PC-3 (cell line): Measurements from ENCODE around the gene RPSA. TPM values are rescaled to one million over a fixed set of nuclear protein-coding genes. Genes with fewer than 3 reads are reported as not detected.

Experiments
- ATAC-seq: fragments of 200-7000 bp; cut with Tn5 transposase; 2 replicates; pipeline ENCODE4 v1.9.1; 2020; ENCODE audit warnings: mild to moderate bottlenecking, moderate library complexity
- BruUV-seq: library from RNA; stranded (reverse); fragments of 400-500 nt; replicated peaks from 2 replicates; lab custom pipeline; 2021; lab: Mats Ljungman, UMichigan
- CTCF ChIA-PET: fragments of 300-600 bp; sonication (Branson Sonifier 250); formaldehyde crosslinking; loops from one replicate; lab custom pipeline; 2022; ENCODE audit warnings: antibody characterized with exemption; lab: Charles Lee
- POLR2A ChIA-PET: fragments of 300-600 bp; sonication (Branson Sonifier 250); formaldehyde crosslinking; loops from one replicate; lab custom pipeline; 2022; ENCODE audit warnings: antibody characterized with exemption; ENCODE audit not compliant: unreplicated experiment; lab: Charles Lee
- DNase-seq: peaks from one replicate; pipeline ENCODE4 v3.0.0-alpha.2; 2015
- H2AFZ ChIP-seq: fragments of 300-600 bp; sonication (generic); 2 replicates; pipeline ENCODE4 v1.6.0; 2016; ENCODE audit warnings: antibody characterized with exemption, low read length
- H3F3A ChIP-seq: fragments of 300-600 bp; sonication (generic); one replicate; pipeline ENCODE4 v1.6.0; 2017; ENCODE audit warnings: antibody characterized with exemption, low read length, control low read depth, mild to moderate bottlenecking; ENCODE audit not compliant: unreplicated experiment
- H3K27ac ChIP-seq: fragments of 300-600 bp; sonication (generic); 2 replicates; pipeline ENCODE4 v1.5.1; 2016; ENCODE audit warnings: mild to moderate bottlenecking, low read length
- H3K27me3 ChIP-seq: fragments of 300-600 bp; sonication (generic); 2 replicates; pipeline ENCODE4 v1.6.1; 2016; ENCODE audit warnings: low read length, mixed read lengths
- H3K36me3 ChIP-seq: fragments of 300-600 bp; sonication (generic); 2 replicates; pipeline ENCODE4 v1.6.1; 2016; ENCODE audit warnings: low read depth, mixed run types, low read length, mixed read lengths
- H3K4me1 ChIP-seq: fragments of 300-600 bp; sonication (generic); 2 replicates; pipeline ENCODE4 v1.5.1; 2016; ENCODE audit warnings: low read length; ENCODE audit not compliant: insufficient read depth
- H3K4me2 ChIP-seq: fragments of 300-600 bp; sonication (generic); 2 replicates; pipeline ENCODE4 v1.6.0; 2016; ENCODE audit warnings: low read length
- H3K4me3 ChIP-seq: fragments of 300-600 bp; sonication (generic); 2 replicates; pipeline ENCODE4 v1.5.1; 2016; ENCODE audit warnings: mild to moderate bottlenecking, low read length, mixed read lengths
- H3K79me2 ChIP-seq: fragments of 300-600 bp; sonication (generic); 2 replicates; pipeline ENCODE4 v1.6.1; 2017; ENCODE audit warnings: low read length, mixed read lengths
- H3K9ac ChIP-seq: fragments of 300-600 bp; sonication (generic); 2 replicates; pipeline ENCODE4 v1.6.0; 2016; ENCODE audit warnings: mild to moderate bottlenecking, low read length
- H3K9me2 ChIP-seq: fragments of 300-600 bp; sonication (generic); replicated peaks from 2 replicates; pipeline ENCODE4 v1.6.1; 2016; ENCODE audit warnings: mixed run types, low read length, mixed read lengths
- H3K9me3 ChIP-seq: fragments of 300-600 bp; sonication (generic); 2 replicates; pipeline ENCODE4 v1.6.1; 2016; ENCODE audit warnings: low read length, mixed read lengths
- H4K20me1 ChIP-seq: fragments of 300-600 bp; sonication (generic); 2 replicates; pipeline ENCODE4 v1.6.1; 2016; ENCODE audit warnings: low read length, mixed read lengths
- CTCF ChIP-seq: fragments of 300-600 bp; sonication (generic); conservative IDR thresholded peaks from 2 replicates; pipeline ENCODE4 v1.5.1; 2017; ENCODE audit warnings: antibody characterized with exemption, low read depth, mild to moderate bottlenecking, low read length
- EZH2 ChIP-seq: fragments of 300-600 bp; sonication (generic); IDR thresholded peaks from one replicate; pipeline ENCODE4 v1.6.1; 2017; ENCODE audit warnings: antibody characterized with exemption, mild to moderate bottlenecking, low read length; ENCODE audit not compliant: unreplicated experiment
- EZH2phosphoT487 ChIP-seq: fragments of 300-600 bp; sonication (generic); IDR thresholded peaks from 2 replicates; pipeline ENCODE4 v1.6.1; 2018; ENCODE audit warnings: mild to moderate bottlenecking, antibody characterized with exemption, low read length, borderline replicate concordance
- intact Hi-C: fragments of 100-400 bp; cut with micrococcal nuclease; formaldehyde crosslinking; loops from 2 replicates; pipeline ENCODE4 v1.9.0; 2023
- total RNA-seq: library from RNA; depleted of rRNA; stranded (reverse); fragments of >200 nt; gene quantifications from 2 replicates; pipeline ENCODE4 v1.2.3, GENCODE V29; 2014

Gene RPSA
- total RNA-seq, 1 experiment from 2014 or later, result 2,722 TPM

GRCh38 chr3:39419742-39420315 lies 13.3 kb downstream of the RPSA start:
- Histone ChIP-seq H3K9ac (no peak overlapping the region), H3K27me3 (no peaks in the 10 kb centered on the region), H3K4me1 (no peaks in the 10 kb centered on the region), H3K4me3 (no peak overlapping the region), H3K27ac (no peak overlapping the region), H3K79me2 (no peaks in the 10 kb centered on the region), H4K20me1 (no peaks in the 10 kb centered on the region), H3K4me2 (no peak overlapping the region), H3K9me2 (no peaks in the 10 kb centered on the region), H3K9me3 (no peaks in the 10 kb centered on the region), H3F3A (peaks cover 3% of the 10 kb centered on the region), H3K36me3 (no peaks in the 10 kb centered on the region), H2AFZ (no peak overlapping the region)
- no TSS peak for BruUV-seq
- intact Hi-C loops, result loop anchor here (10.0 kb wide), 1 partner anchor 895 kb away; no protein-coding TSS in a partner anchor
- no peak for DNase-seq
- POLR2A ChIA-PET, result no interaction called here
- ATAC-seq, result no peak
- TF ChIP-seq EZH2phosphoT487 (no peak), EZH2 (no peak), CTCF (no peak)
- CTCF ChIA-PET, result no interaction called here

DNA sequence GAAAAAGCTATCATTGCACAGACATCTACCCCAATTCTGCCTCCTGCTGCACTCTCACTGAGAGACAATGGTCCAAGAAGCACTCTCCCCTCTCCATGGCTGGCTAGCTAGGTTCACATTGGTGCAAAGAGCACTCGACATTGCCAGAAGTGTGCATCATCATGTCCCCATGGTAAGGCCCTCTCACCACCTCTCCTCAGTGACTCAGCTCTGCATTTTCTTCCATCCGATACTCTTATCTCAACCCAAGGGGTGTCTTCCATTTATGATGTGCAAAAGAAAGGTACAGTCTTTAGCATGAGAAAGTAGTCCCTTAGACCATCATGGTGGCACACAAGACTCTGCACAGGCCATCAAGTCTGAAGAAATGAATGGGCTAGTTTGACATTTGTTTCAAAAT lies 14.0 kb downstream of the RPSA start:
- intact Hi-C loops, result no loop called here
- no peaks in the 10 kb centered on the region for H3K9me3 ChIP-seq
- no peak overlapping the region for H3K9ac ChIP-seq
- ChIA-PET POLR2A (no interaction called here), CTCF (no interaction called here)
- H2AFZ ChIP-seq, result no peak overlapping the region
- no peaks in the 10 kb centered on the region for H3K4me1 ChIP-seq
- no peak for ATAC-seq
- DNase-seq, result no peak
- peaks cover 2% of the 10 kb centered on the region for H3F3A ChIP-seq
- H3K9me2 ChIP-seq, result no peaks in the 10 kb centered on the region
- H3K27ac ChIP-seq, result no peak overlapping the region
- no TSS peak for BruUV-seq
- no peaks in the 10 kb centered on the region for H4K20me1 ChIP-seq
- no peak overlapping the region for H3K4me3 ChIP-seq
- H3K27me3 ChIP-seq, result no peaks in the 10 kb centered on the region
- TF ChIP-seq EZH2 (no peak), EZH2phosphoT487 (no peak), CTCF (no peak)
- H3K79me2 ChIP-seq, result no peaks in the 10 kb centered on the region
- no peaks in the 10 kb centered on the region for H3K36me3 ChIP-seq
- H3K4me2 ChIP-seq, result no peak overlapping the region

DNA sequence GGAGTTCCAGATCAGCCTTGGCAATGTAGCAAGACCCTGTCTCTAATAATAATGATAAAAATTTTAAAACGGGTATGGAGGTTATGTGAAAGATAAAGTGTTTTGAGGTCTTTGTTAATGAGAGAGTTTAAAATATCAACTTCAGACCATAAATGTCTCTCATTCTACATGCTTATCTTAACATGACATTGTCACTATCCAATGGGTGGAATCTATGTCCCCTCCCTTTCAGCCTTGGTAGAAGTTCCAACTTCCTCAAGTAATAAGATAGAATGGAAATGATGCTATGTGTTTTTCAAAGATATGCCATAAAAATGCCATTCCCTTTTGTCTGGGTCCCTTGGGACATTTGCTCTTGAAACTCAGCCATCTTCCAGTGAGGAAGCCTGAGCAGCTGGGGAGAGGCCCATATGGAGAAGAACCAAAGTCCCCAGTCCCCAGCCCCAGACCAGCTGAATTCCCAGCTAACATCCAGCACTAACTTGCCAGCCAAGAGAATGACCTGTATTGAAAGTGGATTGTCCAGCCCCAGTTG lies 17.0 kb downstream of the RPSA start:
- Histone ChIP-seq H3K4me2 (no peak overlapping the region), H2AFZ (no peak overlapping the region), H3K4me1 (no peaks in the 10 kb centered on the region), H3K27me3 (no peaks in the 10 kb centered on the region), H3K36me3 (no peaks in the 10 kb centered on the region), H3K79me2 (no peaks in the 10 kb centered on the region), H3F3A (no peaks in the 10 kb centered on the region), H3K9ac (no peak overlapping the region), H4K20me1 (no peaks in the 10 kb centered on the region), H3K27ac (no peak overlapping the region), H3K9me2 (no peaks in the 10 kb centered on the region), H3K4me3 (no peak overlapping the region), H3K9me3 (no peaks in the 10 kb centered on the region)
- CTCF ChIA-PET, result no interaction called here
- BruUV-seq, result no TSS peak
- POLR2A ChIA-PET, result no interaction called here
- intact Hi-C loops, result no loop called here
- ATAC-seq (no peak), DNase-seq (no peak)
- TF ChIP-seq CTCF, result no peak
- no peak for TF ChIP-seq EZH2
- no peak for TF ChIP-seq EZH2phosphoT487
